HG03095 (cell line): ENCODE results near the gene ZBTB25.
"Not testable (repeated sequence)": the region's sequence is repeated elsewhere in the genome, so short reads cannot be mapped to it uniquely, and the experiment has no call there.

Experiments
- ATAC-seq: cut with Tn5 transposase; IDR thresholded peaks from one replicate; pipeline ENCODE4 v1.9.1; 2021; ENCODE audit warnings: moderate library complexity; ENCODE audit not compliant: unreplicated experiment

Gene ZBTB25

GRCh38 chr14:64503434-64504309, at the start of gene ZBTB25:
Gene ZBTB25, minus strand, starts transcription at chr14:64503838. Its CDS starts 13,305 bp downstream, at chr14:64490533.
- ATAC-seq, result peak; percentile 56

- no peak for ATAC-seq
Measured at GRCh38 chr14:64550621-64551333, 47.1 kb upstream of the ZBTB25 start.

GRCh38 chr14:64549791-64550620, 46.4 kb upstream of the ZBTB25 start, which contains the start of gene PPP1R36:
Gene PPP1R36, plus strand, starts transcription at chr14:64549961. Its CDS starts 37 bp downstream, at chr14:64549998.
- ATAC-seq, result no peak

GRCh38 chr14:64549016-64549415, 45.4 kb upstream of the ZBTB25 start:
- ATAC-seq, result no peak

- no peak for ATAC-seq
Measured at GRCh38 chr14:64544607-64545312, 41.1 kb upstream of the ZBTB25 start.

GRCh38 chr14:64542836-64543201, 39.2 kb upstream of the ZBTB25 start:
- no peak for ATAC-seq

GRCh38 chr14:64541972-64542835, 38.6 kb upstream of the ZBTB25 start:
- ATAC-seq, result no peak

GRCh38 chr14:64541261-64541971, 37.8 kb upstream of the ZBTB25 start:
- no peak for ATAC-seq

GRCh38 chr14:64540208-64541202, 36.9 kb upstream of the ZBTB25 start, which contains the start of gene HSPA2:
Gene HSPA2, plus strand, starts transcription at chr14:64540741. Its CDS starts 109 bp downstream, at chr14:64540850.
- peak; percentile 96 for ATAC-seq

- ATAC-seq, result no peak
Measured at GRCh38 chr14:64536488-64537245, 33.0 kb upstream of the ZBTB25 start.

- no peak for ATAC-seq
Measured at GRCh38 chr14:64531567-64531966, 27.9 kb upstream of the ZBTB25 start.

- ATAC-seq, result no peak
Measured at GRCh38 chr14:64525354-64525753, 21.7 kb upstream of the ZBTB25 start.

- no peak for ATAC-seq
Measured at GRCh38 chr14:64522591-64523355, 19.1 kb upstream of the ZBTB25 start.

- ATAC-seq, result no peak
Measured at GRCh38 chr14:64520699-64521098, 17.1 kb upstream of the ZBTB25 start.

- ATAC-seq, result no peak
Measured at GRCh38 chr14:64518229-64518628, 14.6 kb upstream of the ZBTB25 start.

- ATAC-seq, result not testable (repeated sequence)
Measured at GRCh38 chr14:64517667-64518066, 14.0 kb upstream of the ZBTB25 start.
